HG03135 (cell line): ENCODE measurements around the gene COMTD1.
"Not testable (repeated sequence)": the region's sequence is repeated elsewhere in the genome, so short reads cannot be mapped to it uniquely, and the experiment has no call there.

ENCODE experiments used
- ATAC-seq: cut with Tn5 transposase; IDR thresholded peaks from one replicate; pipeline ENCODE4 v1.9.1; 2021; ENCODE audit warnings: mild to moderate bottlenecking, moderate library complexity; ENCODE audit not compliant: unreplicated experiment

COMTD1 gene

GRCh38 chr10:75226095-75226494 lies 9.7 kb downstream of the COMTD1 start:
- ATAC-seq: no peak

GRCh38 chr10:75223507-75223906 lies 12.2 kb downstream of the COMTD1 start:
- no peak for ATAC-seq

GRCh38 chr10:75221492-75221891 lies 14.3 kb downstream of the COMTD1 start:
- not testable (repeated sequence) for ATAC-seq

GRCh38 chr10:75220274-75220673 lies 15.5 kb downstream of the COMTD1 start:
- no peak for ATAC-seq

GRCh38 chr10:75212343-75212742 lies 23.4 kb downstream of the COMTD1 start:
- no peak for ATAC-seq

GRCh38 chr10:75211007-75211691 lies 24.6 kb downstream of the COMTD1 start:
- no peak for ATAC-seq

GRCh38 chr10:75210282-75211006 lies 25.3 kb downstream of the COMTD1 start, which contains the start of gene VDAC2:
Gene VDAC2 (plus strand): TSS chr10:75210796. CDS start chr10:75211159, 363 bp downstream.
- peak; percentile 89 for ATAC-seq

- peak; percentile 52 for ATAC-seq
These were observed 25.9 kb downstream of the COMTD1 start for GRCh38 chr10:75209921-75210281.

- peak; percentile 1 for ATAC-seq
These were observed 26.5 kb downstream of the COMTD1 start for GRCh38 chr10:75209086-75209920.

- no peak for ATAC-seq
These were observed 27.6 kb downstream of the COMTD1 start for GRCh38 chr10:75208181-75208580.

GRCh38 chr10:75207857-75208144 lies 28.0 kb downstream of the COMTD1 start:
- no peak for ATAC-seq

GRCh38 chr10:75207079-75207856 lies 28.5 kb downstream of the COMTD1 start:
- no peak for ATAC-seq

GRCh38 chr10:75206638-75207037 lies 29.1 kb downstream of the COMTD1 start:
- ATAC-seq: not testable (repeated sequence)

GRCh38 chr10:75205908-75206307 lies 29.8 kb downstream of the COMTD1 start:
- ATAC-seq: no peak

GRCh38 chr10:75203724-75204123 lies 32.0 kb downstream of the COMTD1 start:
- ATAC-seq: no peak

- ATAC-seq: not testable (repeated sequence)
These were observed 32.6 kb downstream of the COMTD1 start for GRCh38 chr10:75203046-75203620.

GRCh38 chr10:75202321-75203045 lies 33.3 kb downstream of the COMTD1 start:
- no peak for ATAC-seq

- ATAC-seq: no peak
These were observed 33.9 kb downstream of the COMTD1 start for GRCh38 chr10:75201793-75202307.

GRCh38 chr10:75199949-75200348 lies 35.8 kb downstream of the COMTD1 start:
- ATAC-seq: not testable (repeated sequence)

- ATAC-seq: no peak
These were observed 37.9 kb downstream of the COMTD1 start for GRCh38 chr10:75197906-75198305.
